ENCODE results near the gene AGPAT2.

- TF ChIP-seq CTCF (conservative IDR thresholded peaks at IDR 0.05) (no peak), ZFX (IDR thresholded peaks at IDR 0.05) (no peak)
Observed at GRCh38 chr9:136650648-136651047, 36.6 kb downstream of the AGPAT2 start.

Data from C4-2B (cell line).